NK-92 treated with Interleukin-12 subunit alpha and Interleukin-12 subunit beta, amount 100 ng/mL, for 24 hours (cell line): ENCODE results near the gene RBM19.

Source experiments
- DNase-seq: peaks from one replicate; lab custom pipeline; 2025; lab: John Stamatoyannopoulos, UW

RBM19 gene

DNA sequence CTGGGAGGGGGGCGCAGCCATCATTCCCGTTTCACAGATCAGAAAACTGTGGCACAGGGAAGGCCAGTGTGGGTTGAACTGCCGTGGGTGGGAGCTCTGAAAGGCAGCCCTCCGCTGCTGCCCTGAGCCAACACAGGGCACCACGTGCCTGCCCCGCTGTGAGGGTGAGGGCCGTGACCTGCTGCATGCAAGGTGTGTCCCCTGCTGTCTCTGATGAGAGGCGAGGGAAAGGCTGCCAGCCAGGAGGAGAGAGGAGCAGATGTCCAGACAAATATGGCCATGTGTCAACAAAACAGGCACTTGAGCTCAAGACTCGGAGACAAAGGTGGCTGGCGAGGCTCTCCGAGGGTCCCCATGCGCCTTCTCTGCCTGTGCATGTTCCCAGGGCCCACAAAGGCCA is 108.8 kb downstream of the RBM19 start:
- no peak for DNase-seq

DNA sequence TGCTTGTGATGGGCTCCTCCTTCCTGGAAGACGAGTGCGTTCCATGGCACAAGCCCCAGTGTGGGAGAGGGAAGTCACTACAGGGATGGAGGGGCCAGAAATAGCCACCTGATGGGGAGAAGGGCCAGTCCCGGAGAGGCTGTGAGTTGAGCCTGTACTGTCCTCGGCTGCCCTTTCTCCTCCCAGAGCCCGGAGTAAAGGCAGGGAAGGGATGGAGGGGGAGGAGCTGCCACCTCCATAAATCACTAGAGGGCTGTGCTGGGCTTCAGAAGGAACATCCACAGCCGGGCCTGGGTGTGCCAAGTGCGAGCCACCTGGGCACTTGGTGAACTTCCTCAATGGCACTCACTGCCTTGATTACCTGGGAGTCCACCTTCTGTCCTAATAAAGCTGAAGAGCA is 110.1 kb downstream of the RBM19 start:
- no peak for DNase-seq

DNA sequence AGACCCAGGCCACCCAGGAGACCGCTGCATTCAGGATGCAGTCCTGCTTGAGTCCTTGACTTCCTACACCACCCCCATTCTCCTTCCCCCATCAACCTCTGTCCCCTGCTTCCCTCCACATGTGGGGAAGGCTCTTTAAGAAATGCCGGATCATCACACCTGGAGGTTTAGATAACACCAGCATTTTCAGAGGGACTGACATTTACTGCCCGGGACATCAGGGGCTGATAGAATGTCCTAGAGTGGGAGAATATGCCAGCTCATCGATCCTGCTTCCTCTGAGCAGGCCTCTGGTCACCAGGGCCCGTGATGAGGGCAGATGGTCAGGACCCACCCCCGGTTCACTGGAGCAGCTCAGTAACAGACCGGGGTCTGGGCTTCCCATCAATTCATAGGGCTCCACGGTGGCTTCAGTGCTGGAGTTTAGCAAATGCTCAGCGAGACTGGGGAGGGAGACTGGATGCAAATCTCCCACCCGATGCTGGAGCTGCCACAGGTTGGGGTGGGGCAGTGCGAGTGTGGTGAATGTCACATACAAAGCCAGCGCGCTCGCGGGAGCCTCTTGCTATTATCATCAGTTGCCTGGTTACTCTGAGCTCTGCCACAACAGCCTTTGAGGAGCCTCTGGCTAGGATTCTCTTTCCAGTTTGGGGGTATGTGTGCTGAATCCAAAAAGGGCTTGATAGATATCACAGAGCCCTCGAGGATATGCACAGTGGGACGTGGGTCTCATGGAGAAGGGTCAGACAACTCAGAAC is 111.6 kb downstream of the RBM19 start:
- no peak for DNase-seq

DNA sequence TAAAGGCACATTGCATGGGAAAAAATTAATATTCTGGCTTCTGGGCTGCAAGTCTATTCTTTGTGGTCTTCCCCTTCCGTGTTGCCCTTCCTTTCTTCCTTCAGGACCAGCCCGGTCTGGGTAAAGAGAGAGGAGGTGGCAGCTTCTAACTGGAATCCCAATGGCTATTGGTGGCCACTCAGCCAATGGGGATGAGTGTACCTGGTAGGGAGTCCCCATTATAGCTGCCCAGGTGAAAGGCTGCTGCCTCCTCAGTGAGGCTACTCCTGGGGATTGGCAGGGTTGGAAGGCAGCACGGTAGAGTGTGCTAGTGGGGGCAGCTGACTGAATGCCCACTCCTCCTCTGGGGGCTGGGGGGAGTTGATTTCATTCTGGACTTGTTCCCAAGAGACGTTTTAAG is 112.6 kb downstream of the RBM19 start:
- no peak for DNase-seq

DNA sequence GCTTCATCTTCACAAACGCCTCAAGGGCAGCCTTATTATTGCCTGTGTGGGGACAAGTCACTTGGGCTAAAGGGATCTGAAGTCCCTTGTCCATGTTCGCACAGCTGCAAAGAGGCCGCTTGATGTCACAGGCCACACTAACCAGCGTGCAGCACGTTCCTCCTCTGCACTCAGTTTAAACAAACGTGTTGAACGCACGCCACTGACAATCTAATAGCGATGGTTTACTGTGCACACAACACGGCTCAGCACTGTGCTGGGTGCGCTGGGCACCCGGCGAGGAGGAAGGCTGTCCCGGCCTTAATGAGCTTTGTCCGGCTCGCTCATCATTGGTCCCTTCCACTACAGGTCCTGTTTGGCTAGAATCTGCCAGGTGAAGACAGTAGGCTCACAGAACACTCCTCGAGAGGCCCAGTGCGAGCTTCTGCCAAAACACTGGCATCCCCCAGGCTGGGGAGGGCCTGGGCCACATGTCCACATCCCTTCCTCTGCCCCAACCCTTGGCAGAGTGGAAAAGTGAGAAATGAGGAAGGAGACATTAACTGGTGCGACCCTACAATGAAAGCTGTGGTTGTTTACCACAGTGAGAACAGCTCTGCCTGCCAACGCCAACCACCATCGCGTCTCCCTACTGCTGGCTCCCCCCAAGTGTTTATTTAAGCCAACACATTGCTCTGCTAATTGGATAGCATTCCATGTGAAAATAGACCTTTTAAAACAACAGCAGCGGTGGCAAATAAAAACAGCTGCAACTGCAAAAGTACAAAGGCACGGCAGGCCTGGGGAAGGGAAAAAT is 113.2 kb downstream of the RBM19 start:
- no peak for DNase-seq

DNA sequence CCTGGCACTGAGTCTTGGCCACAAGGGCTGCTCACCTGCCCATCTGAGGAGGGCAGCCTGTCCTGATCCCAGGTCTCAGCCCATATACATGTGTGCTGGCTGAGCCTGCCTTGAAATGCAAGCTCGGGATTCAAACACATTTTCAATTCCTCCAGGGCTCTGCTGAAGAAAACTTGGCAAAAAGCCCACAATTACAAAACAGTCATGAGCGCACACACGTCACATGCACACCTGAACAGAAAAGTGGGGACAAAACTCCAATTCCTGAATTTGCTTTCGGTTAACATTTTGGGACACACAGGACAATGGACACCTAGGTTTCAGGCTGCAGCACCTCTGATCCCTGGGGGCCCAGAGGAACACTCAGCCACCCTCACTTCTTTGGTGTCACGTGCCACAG is 113.9 kb downstream of the RBM19 start:
- no peak for DNase-seq

DNA sequence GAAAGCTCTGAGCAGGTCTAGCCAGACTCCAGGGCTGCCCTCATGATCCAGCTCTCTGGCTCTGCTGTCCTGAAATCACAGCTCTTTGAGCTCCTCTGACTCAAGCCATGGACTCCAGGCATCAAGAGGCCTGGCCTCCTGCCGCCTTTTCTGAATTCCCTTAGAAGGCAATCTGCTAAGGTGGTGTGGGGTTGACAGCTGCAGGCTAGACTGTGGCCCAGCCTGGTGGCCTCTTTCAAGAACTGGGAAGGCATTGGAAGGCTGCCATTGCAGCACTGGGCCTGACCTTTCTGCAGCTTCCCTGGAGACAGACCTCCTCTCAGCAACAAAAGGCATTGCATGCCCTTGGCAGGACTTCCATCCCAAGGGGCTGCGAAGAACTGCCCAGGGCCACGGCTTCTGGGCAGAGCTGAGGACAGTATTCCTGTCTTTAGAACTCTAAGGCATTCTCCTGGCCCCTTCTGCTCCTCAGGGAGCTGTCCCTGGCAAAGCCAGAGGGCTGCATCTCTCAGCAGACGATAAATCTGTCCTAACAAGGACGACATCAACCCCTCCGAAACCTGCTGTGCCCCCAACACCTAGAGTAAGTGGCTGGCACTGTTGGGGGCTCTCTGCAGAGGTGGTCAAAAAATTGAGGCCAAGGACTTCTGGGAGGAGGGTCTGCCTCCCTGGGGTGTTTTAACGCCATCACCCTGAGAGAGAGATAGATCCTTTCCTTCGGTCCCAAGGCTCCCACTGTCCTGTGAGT is 115.6 kb downstream of the RBM19 start:
- DNase-seq: no peak

DNA sequence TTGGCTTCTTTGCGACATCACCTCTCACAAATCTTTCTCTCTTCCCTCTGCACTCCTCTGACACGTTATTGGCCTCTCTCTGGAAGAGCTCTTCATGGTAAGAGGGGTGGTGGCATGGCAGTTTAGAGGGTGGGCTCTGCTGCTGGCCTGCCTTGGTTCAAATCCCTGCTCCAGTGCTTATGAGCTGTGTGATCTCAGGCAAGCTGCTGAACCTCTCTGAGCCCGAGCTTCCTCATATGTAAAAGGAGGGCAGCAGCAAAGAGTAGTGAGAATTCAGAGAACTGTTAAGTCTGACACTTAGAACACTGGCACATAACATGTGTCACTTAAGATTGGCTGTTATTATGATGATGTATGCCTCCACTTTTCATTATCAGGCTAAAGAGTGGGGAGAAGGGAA is 118.3 kb downstream of the RBM19 start:
- no peak for DNase-seq

DNA sequence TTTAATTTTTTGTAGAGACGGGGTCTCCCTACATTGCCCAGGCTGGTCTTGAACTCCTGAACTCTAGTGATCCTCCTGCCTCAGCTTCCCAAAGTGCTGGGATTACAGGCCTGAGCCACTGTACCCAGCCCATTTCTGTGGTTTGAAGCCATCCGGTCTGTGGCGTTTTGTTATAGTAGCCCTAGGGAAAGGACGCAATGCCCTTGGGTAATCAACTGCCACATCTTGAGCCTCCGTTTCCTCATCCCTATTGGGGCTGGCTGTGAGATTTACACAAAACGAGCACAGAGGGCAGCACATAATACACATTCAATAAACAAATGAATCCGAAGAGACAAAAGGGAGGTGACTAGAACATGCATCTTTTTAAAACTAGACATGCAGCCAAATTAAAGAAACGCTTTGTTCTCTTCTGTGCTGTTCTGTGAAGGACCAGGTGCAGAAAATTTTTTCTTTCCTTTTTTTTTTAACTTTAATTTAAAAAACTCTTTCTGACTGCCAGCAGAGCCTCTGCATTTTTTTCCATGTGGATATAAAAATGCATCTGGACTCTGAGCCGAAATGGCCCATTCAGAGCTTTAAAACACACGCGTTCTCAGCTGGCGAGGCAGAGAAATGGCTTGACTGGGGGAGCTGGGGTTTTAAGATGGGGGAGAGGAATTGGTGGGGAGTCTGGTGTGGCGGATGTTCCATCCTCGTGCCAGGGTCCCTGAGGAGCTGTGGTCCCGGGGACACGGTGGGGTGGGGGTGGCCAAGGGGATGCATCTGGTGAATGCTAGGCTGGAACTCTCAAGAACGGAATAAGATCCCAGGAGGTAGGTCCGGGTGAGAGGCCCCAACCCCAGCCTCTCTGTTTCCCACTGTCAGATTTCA is 119.0 kb downstream of the RBM19 start:
- no peak for DNase-seq

DNA sequence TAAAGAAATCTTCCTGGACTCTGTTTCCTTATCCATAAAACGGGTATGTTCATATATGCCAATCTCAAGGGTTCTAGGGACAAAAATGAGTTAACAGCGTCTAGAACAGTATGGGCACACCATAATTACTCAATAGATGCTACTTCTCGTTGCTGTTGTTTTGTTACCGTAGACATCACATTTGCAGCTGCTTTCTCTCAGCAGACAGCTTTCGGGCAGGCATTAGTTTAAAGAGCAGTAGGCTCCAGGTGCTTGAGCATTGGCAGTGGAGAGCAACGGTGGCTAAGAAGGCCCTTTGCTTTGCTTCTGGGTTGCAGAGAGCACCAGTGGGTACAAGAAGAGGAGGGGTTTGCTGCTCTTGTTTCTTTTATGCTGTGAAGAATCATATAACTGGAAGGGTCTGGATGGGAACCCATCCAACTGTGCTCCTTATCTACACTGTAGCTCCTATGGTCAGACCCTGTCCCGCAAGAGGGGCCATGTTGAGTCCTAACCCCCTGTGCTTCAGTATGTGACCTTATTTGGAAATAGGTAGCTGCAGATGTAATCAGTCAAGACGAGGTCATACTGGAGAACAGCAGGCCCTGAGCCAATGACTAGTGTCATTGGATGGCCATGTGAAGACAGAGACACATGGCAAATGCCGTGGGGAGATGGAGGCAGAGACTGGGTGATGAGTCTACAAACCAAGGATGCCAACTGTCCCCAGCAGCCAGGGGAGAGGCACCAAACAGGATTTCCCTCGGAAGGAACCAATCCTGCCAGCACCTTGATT is 120.0 kb downstream of the RBM19 start:
- DNase-seq: no peak

DNA sequence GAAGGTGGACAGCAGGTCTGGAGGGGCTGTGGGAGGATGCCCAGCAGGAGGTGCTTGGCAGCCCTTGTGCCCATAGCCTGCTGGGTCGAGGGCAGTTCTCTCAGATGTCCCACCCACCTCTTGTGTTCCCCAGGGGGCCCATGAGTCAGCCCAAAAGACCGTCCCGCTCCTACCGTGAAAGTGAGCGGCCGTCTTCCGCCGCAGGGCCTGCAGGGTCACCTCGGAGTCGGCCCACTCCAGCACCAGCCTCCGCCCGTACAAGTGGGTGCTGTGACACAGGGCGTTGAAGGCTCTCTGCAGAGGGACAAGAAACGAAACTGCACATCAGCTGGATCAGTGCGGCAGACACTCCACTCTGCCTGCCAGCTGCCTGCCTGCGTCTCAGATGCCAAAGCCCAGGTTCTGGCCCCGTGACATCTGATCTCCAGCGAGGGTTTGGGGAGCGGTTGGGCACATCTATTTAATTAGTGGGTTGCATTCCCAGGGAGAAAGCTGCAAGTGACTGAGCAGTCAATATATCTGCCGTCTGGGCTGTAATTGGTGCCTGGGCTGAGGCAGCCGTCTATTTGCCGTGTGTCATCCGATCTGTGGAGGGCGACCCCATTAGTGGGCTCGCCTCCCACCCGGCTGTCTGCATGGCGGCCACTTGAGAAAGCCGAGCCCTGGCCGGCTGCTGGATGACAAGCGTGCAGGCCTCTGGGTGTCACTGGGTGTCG is 121.5 kb downstream of the RBM19 start:
- DNase-seq: no peak

DNA sequence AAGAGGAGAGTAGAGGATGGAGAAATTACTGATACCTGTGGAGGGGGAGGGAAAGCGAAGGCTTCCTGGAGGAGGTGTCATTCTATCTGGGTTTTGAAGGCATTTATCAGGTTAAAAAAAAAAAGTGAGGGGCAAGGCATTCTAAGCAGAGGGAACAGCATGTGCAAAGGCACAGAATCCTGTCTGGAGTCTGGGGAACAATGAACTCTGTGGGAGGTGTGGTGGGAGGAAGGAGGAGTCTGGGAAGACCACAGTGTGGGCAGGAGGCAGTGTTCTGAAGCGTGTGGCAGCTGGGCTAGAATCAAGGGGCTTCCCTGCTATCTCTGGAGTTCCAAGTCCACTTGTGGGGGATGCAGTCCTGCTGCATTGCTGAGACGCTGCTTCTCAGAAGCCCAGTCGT is 123.4 kb downstream of the RBM19 start:
- no peak for DNase-seq

DNA sequence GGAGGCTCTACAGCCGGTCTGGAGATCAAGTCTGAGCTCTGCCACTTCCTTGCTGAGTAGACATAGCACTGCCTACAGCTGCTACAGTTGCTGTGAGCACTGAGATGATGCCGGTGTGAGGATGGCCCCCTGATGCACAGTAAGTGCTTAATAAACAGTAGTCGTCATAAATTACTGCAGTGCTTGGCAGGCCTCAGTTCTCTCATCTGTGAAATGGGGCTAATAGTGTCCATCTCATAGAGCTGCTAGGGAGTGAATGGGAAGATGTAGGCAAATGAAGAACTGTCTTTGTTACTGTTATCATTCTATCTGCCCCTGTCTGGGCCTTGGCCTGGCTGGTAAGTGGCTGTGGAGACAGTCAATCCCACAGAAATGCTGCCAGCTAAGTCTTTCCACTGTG is 124.3 kb downstream of the RBM19 start:
- no peak for DNase-seq

DNA sequence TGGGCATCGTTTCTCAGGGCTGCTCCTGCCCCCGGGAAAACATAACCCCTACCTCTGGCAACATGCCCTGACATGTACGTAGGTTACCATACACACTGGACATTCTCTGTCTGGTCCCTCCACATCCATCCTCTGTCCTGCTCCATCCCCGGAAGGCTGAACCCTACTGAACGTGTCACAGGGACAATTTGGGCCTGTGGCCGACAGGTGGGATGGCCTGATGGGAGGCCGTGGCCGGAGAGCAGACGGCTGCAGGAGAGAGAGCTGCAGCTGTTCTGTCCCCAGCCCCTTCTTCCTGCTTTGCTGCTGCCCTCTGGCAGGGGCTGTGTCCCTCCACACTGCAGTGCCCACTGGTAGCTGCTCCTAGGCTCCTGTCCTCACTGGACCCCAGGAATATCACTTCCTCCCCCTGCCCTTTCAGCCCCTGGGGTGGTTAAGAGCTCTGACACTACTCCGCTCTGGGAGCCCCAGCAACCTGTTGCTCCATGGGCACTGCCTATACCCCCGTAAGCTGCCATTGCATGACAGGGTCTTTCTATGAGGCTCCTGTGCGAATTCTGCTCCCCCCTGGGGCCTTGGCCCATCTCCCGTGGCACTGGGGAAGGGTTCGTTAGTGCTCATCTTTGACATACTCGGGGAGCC is 125.6 kb downstream of the RBM19 start:
- no peak for DNase-seq

DNA sequence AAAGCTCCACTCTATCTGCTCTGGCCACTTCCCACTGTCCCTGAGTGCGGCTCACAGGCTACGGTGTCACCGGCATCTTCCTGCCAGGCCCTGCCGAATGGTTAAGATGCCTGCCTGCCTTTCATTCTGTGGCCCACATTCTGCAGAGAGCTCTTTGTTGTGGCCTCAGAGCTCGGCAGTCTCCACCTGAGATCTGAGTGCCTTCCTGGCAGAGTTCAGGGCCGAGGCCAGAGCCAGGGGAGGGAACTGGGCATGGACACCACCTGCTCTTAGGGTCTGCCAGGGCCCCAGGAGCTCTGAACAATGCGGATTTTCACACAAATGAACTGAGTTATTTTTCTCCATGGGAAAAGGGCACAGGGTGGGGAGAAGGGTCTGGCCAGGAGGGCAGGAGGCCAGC is 127.2 kb downstream of the RBM19 start:
- no peak for DNase-seq

DNA sequence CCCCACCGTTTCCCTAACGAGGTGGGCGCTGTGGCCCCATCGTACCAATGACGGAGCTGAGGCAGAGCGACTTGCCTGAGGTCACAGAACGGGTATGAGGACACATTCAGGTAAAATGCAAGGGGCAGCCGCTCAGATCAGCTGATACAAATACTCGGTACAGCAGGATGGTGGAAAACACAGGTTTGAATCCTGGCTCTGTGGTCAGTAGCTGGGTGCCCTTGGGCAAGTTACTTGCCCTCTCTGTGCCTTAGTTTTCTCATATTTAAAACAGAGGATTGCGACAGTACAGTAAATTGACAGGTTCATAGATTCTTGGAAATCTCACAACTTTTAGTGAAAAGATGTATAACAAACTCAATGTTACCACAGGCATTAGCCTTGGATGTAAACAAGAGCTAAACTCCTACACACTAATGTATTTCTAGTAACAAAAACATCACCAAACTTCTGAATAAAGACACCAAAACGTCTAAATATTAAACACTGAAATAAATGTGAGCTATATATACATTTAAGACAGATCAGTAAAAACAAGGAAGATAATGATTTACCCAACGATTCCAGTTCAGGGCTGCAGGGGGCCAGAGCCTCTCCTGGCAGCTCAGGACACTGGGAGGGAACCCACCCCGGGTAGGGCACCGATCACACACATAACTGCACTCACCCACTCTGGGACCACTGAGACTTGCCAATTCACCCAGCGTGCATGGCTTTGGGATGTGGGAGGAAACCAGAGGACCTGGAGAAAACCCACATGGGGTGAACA is 128.4 kb downstream of the RBM19 start:
- no peak for DNase-seq

DNA sequence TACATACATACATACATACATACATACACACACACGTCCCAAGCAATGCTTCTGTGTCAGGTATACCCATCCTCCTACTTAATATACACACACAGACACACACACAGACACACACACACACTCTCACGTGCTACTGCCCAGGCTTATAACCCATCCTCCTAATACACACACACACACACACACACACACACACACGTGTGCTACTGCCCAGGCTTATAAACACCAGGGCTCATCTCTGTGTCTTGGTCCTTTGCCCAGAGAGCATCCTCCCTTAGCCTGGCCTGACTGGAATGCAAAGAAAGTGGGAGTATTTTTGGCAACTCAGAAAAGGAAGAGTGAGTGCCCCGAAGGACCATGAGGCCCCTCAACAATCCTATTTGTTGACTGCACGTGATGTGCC is 129.0 kb downstream of the RBM19 start:
- no peak for DNase-seq

DNA sequence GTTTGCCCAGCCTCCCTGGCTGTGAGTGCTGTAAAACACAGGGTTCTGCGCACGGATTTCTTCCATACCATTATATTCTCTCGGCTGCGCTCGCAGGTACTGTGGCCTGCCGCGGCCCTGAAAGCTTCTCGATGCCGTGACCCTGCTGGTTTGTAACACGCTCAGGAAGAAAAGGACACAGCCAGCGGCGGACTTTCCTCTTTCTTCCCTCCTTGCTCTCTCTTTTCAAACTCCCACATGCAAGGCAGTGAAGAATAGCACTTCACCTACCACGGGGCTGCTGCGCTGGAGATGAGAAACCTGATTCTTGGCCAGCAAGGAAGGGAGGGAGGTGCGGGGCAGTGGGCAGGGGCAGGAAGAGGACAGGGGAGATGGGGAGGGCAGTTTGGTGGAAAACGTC is 130.2 kb downstream of the RBM19 start:
- no peak for DNase-seq

DNA sequence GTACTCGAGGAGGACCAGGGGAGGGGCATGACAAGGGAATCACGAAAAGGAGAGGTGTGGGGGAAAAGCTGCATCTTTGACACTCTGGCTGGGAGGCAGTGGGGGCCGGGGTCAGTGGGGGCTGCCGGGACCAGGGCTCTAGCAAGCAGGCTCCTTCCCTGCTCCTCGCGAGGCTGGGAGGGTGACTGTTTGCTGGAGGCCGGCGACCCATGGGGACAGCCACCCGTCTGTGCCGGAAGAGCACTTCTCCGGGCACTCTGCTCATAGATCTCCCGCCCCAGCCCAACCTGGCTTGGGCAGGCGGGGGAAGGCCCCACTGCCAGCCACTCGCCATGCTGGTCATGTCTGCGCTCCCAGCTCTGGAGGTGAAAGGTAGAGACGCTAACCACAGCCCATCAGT is 130.7 kb downstream of the RBM19 start:
- no peak for DNase-seq
